Activated CD8-positive, alpha-beta T cell treated with anti-CD3 and anti-CD28 coated beads, Interleukin-2, amount 10 ng/mL, durations not matched to agents 7 days and 5 days (primary cell): ENCODE results near the gene AXDND1. TPM values are rescaled to one million over a fixed set of nuclear protein-coding genes. Genes with fewer than 3 reads are reported as not detected.

ENCODE experiments used
- ATAC-seq: fragments of 150-1000 bp; cut with Tn5 transposase; one replicate; pipeline ENCODE4 v1.10.0; 2021; ENCODE audit warnings: moderate library complexity
- CTCF ChIA-PET: fragments of 350-600 bp; sonication (Branson Sonifier 250); formaldehyde crosslinking; loops from one replicate; lab custom pipeline; 2021; ENCODE audit warnings: antibody characterized with exemption; lab: Charles Lee
- POLR2A ChIA-PET: fragments of 350-600 bp; sonication (Branson Sonifier 250); formaldehyde crosslinking; loops from one replicate; lab custom pipeline; 2021; ENCODE audit warnings: antibody characterized with exemption; lab: Charles Lee
- DNase-seq: peaks from one replicate; pipeline ENCODE4 v3.0.0-alpha.2; 2020
- H3K27ac Mint-ChIP-seq: one replicate; pipeline ENCODE4 v1.8.0; 2021; ENCODE audit warnings: mild to moderate bottlenecking, mixed read lengths
- H3K27me3 Mint-ChIP-seq: one replicate; pipeline ENCODE4 v1.8.0; 2021; ENCODE audit warnings: low read depth, mixed read lengths
- H3K36me3 Mint-ChIP-seq: one replicate; pipeline ENCODE4 v1.8.0; 2021; ENCODE audit warnings: low read depth, mixed read lengths
- H3K4me1 Mint-ChIP-seq: one replicate; pipeline ENCODE4 v1.8.0; 2021; ENCODE audit warnings: low read depth, mixed read lengths
- H3K4me3 Mint-ChIP-seq: one replicate; pipeline ENCODE4 v1.8.0; 2021; ENCODE audit warnings: mild to moderate bottlenecking, mixed read lengths
- H3K9me3 Mint-ChIP-seq: one replicate; pipeline ENCODE4 v1.8.0; 2022; ENCODE audit warnings: mixed read lengths; ENCODE audit not compliant: insufficient read depth
- total RNA-seq, 2 experiments: library from RNA; stranded (reverse); gene quantifications; one replicate each; pipeline ENCODE4 v1.2.3, GENCODE V29; 2021

The AXDND1 gene
- total RNA-seq, 2 experiments from 2014 or later, result 1.4 TPM

DNA sequence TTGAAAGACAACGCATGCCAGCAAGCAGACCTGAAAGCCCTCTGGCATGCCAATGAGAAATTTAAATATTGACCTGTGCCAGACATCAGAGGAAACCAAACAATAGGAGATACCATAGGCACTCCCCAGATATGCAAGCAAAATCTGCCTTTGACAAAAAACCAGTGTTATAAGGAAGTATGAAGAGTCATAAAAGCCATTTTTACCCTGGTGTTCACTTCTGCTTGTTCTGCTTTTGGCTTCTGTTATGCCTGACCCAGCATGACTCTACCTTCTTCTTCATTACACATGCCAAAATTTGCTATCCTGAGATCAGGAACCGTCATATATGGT lies 183.6 kb downstream of the AXDND1 start:
- DNase-seq (no peak), ATAC-seq (no peak)
- no peaks in the 10 kb centered on the region for H3K9me3 Mint-ChIP-seq
- POLR2A ChIA-PET, result no interaction called here
- H3K36me3 Mint-ChIP-seq, result no peaks in the 10 kb centered on the region
- CTCF ChIA-PET, result no interaction called here
- no peaks in the 10 kb centered on the region for H3K4me1 Mint-ChIP-seq
- no peak overlapping the region for H3K4me3 Mint-ChIP-seq
- H3K27me3 Mint-ChIP-seq, result no peaks in the 10 kb centered on the region
- H3K27ac Mint-ChIP-seq, result no peak overlapping the region

- no peak for ATAC-seq
- POLR2A ChIA-PET, result no interaction called here
- H3K36me3 Mint-ChIP-seq, result no peaks in the 10 kb centered on the region
Observed at GRCh38 chr1:179550746-179551682, 185.2 kb downstream of the AXDND1 start.

DNA sequence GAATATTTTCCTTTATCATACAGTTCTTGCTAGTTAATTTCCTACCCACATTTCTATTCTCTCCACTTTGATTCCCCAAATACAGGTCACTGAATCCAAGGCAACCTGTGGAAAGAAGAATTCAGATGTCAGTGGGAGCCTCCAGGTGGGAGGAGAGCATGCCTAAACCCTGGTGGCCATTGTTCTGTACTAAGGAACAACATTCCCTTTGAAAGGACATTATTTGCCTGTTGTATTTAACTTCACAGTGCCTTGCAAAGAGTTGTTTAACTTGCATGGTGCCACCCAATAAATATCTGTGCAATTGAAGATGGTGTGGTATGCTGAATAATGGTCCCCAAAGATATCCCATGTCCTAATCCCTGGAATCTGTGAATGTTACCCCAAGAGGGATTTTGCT lies 188.7 kb downstream of the AXDND1 start:
- ATAC-seq (no peak), DNase-seq (no peak)
- POLR2A ChIA-PET, result no interaction called here
- no peaks in the 10 kb centered on the region for H3K36me3 Mint-ChIP-seq
- H3K27me3 Mint-ChIP-seq, result peaks cover 2% of the 10 kb centered on the region
- H3K4me1 Mint-ChIP-seq, result no peaks in the 10 kb centered on the region
- no peak overlapping the region for H3K27ac Mint-ChIP-seq
- no peaks in the 10 kb centered on the region for H3K9me3 Mint-ChIP-seq
- CTCF ChIA-PET, result no interaction called here
- no peak overlapping the region for H3K4me3 Mint-ChIP-seq

More at GRCh38 chr1:179550746-179551682, 185.2 kb downstream of the AXDND1 start:
- H3K4me1 Mint-ChIP-seq, result no peaks in the 10 kb centered on the region
- no peak overlapping the region for H3K4me3 Mint-ChIP-seq
- CTCF ChIA-PET, result no interaction called here
- no peaks in the 10 kb centered on the region for H3K27me3 Mint-ChIP-seq
- no peak for DNase-seq
- H3K9me3 Mint-ChIP-seq, result no peaks in the 10 kb centered on the region
- no peak overlapping the region for H3K27ac Mint-ChIP-seq

DNA sequence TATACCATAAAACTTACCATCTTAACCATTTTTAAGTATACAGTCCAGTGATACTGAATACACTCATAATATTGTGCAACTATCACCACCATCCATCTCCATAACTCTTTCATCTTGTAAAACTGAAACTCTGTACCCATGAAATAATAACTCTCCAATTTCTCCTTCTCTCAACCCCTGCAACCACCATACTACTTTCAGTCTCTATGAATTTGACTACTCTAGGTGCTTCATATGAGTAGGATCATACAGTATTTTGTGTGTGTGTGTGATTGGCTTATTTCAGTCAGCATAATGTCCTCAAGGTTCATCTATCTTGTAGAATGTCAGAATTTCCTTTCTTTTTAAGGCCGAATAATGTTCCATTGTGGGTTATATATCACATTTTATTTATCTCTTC lies 192.3 kb downstream of the AXDND1 start:
- Mint-ChIP-seq H3K4me1 (no peaks in the 10 kb centered on the region), H3K9me3 (no peaks in the 10 kb centered on the region), H3K27ac (no peak overlapping the region), H3K27me3 (peaks cover 2% of the 10 kb centered on the region), H3K36me3 (no peaks in the 10 kb centered on the region), H3K4me3 (no peak overlapping the region)
- ATAC-seq (no peak), DNase-seq (no peak)
- CTCF ChIA-PET, result no interaction called here
- POLR2A ChIA-PET, result no interaction called here

- H3K9me3 Mint-ChIP-seq, result no peaks in the 10 kb centered on the region
- no peaks in the 10 kb centered on the region for H3K36me3 Mint-ChIP-seq
- H3K27ac Mint-ChIP-seq, result no peak within 1 kb of the TSS
- POLR2A ChIA-PET, result no interaction called here
- peaks cover 2% of the 10 kb centered on the region for H3K4me1 Mint-ChIP-seq
- no peak within 1 kb of the TSS for H3K4me3 Mint-ChIP-seq
- CTCF ChIA-PET, result no interaction called here
- DNase-seq (no peak), ATAC-seq (no peak)
- peaks cover 36% of the 10 kb centered on the region for H3K27me3 Mint-ChIP-seq
Observed at GRCh38 chr1:179575497-179576314, 209.9 kb downstream of the AXDND1 start, which contains the start of gene NPHS2. Gene NPHS2 (minus strand): TSS chr1:179575948. CDS start chr1:179575864, 84 bp downstream.

GRCh38 chr1:179576509-179576908 lies 210.7 kb downstream of the AXDND1 start:
- no peaks in the 10 kb centered on the region for H3K9me3 Mint-ChIP-seq
- ChIA-PET CTCF (no interaction called here), POLR2A (no interaction called here)
- no peak for DNase-seq
- H3K4me3 Mint-ChIP-seq, result no peak overlapping the region
- H3K36me3 Mint-ChIP-seq, result no peaks in the 10 kb centered on the region
- H3K4me1 Mint-ChIP-seq, result peaks cover 2% of the 10 kb centered on the region
- ATAC-seq, result no peak
- peaks cover 36% of the 10 kb centered on the region for H3K27me3 Mint-ChIP-seq
- H3K27ac Mint-ChIP-seq, result no peak overlapping the region

DNA sequence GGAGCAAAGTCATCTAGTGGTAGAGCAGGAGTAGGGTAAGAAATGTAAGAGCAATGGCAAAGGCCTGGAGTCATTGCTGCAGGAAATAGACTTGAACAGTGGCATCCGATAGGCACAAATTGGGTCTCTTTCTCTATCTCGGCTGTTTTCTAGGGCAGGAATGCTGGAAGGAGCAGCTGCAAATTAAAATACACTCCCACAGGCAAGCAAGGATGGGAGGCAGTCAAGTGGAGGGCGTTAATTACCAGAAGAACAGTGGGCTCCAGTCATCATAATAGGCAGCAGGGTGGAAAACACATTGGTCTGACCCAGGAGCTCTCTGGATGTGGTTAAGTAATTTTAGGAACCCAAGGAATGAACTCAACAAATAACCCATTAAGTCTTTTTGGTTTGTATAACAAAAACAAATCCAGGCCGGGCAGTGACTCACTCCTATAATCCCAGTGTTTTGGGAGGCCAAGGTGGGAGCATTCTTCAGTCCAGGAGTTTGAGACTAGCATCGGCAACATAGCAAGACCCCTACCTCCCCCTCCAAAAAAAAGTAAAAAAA lies 218.1 kb downstream of the AXDND1 start:
- Mint-ChIP-seq H3K27me3 (peaks cover 34% of the 10 kb centered on the region), H3K27ac (no peak overlapping the region), H3K4me3 (no peak overlapping the region), H3K4me1 (no peaks in the 10 kb centered on the region), H3K36me3 (no peaks in the 10 kb centered on the region), H3K9me3 (no peaks in the 10 kb centered on the region)
- DNase-seq, result no peak
- ChIA-PET CTCF (no interaction called here), POLR2A (no interaction called here)
- no peak for ATAC-seq

DNA sequence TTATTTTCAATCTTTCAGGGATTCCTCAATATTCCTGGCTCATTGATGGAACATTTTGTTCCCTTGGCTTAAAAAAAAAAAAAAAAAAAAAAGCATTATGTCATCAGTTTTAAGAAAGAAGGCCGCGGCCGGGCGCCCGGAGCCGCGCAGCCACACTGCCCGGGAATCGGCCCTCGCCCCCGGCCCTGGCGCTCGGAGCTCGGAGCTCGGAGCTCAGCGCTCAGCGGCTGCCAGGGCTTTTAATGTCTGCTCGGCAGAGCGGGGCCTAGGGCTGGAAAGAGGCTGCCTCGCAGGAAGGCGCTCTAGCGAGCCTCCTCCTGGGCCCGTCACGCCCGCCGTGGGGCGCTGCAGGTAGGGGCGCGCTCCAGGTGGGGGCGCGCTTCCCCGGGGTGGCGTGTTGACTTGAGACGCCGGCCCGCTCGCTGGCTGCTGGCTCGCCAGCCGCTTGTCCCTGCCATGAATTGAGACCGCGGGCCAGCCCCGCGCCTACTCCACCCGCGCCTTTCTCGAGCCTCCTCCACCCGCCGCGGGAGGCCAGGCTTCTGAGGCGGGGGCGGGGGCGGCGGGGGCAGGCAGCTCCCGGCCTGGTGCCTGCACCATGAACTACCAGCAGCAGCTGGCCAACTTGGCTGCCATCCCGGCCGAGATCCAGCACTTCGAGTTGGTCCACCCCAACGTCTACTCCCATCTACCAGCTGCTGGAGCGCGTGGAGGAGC lies 220.5 kb downstream of the AXDND1 start:
- Mint-ChIP-seq H3K9me3 (no peaks in the 10 kb centered on the region), H3K4me1 (no peaks in the 10 kb centered on the region), H3K4me3 (no peak overlapping the region), H3K27ac (no peak overlapping the region), H3K27me3 (peaks cover 41% of the 10 kb centered on the region), H3K36me3 (no peaks in the 10 kb centered on the region)
- ATAC-seq (no peak), DNase-seq (no peak)
- CTCF ChIA-PET, result interaction anchor here (1.2 kb wide), 1 partner anchor 14 kb away, joined by 3 read pairs; no protein-coding TSS in a partner anchor
- POLR2A ChIA-PET, result no interaction called here

DNA sequence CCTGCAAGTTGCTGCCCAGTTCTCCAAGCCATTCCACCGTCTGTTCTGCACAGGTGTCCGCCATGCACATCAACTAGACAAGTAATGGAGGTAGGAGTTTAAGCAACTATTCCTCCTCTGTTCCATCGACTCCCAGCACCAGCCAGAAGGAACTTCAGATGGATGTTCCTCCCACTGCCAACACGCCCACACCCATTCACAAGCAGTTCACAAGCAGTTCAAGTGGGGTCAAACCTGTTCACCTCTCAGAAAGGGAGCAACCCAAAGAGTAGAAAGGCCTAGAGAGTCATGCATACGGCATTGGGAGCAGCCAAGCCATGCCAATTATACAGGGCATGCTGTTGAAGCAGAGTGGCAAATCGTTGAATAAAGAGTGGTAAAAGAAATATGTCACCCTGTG lies 221.6 kb downstream of the AXDND1 start:
- H3K36me3 Mint-ChIP-seq, result no peaks in the 10 kb centered on the region
- H3K4me1 Mint-ChIP-seq, result no peaks in the 10 kb centered on the region
- DNase-seq (no peak), ATAC-seq (no peak)
- ChIA-PET POLR2A (no interaction called here), CTCF (no interaction called here)
- H3K27ac Mint-ChIP-seq, result no peak overlapping the region
- peaks cover 41% of the 10 kb centered on the region for H3K27me3 Mint-ChIP-seq
- no peak overlapping the region for H3K4me3 Mint-ChIP-seq
- H3K9me3 Mint-ChIP-seq, result no peaks in the 10 kb centered on the region

DNA sequence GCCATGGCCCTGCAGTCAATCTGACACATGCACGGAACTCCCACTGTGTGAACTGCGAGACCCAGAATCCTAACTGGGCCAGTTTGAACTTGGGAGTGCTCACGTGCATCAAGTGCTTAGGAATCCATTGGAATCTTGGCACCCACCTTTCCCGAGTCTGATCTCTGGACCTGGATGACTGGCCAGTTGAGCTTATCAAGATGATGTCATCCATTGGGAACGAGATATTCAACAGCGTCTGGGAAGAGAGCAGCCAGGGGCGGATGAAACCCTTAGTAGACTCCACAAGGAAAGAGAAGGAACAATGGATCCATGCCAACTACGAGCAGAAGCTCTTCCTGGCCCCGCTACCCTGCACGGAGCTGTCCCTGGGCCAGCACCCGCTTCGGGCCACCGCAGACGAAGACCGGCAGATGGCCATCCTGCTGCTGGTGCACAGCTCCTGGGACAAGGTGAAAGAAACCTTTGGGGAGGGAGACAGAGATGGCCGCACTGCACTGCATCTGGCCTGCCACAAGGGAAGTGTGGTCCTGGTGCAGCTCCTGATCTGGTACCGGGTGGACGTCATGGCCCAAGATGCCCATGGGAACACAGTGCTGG lies 222.8 kb downstream of the AXDND1 start:
- DNase-seq (no peak), ATAC-seq (no peak)
- no peaks in the 10 kb centered on the region for H3K36me3 Mint-ChIP-seq
- no peak overlapping the region for H3K4me3 Mint-ChIP-seq
- no peaks in the 10 kb centered on the region for H3K4me1 Mint-ChIP-seq
- no peaks in the 10 kb centered on the region for H3K9me3 Mint-ChIP-seq
- CTCF ChIA-PET, result no interaction called here
- POLR2A ChIA-PET, result no interaction called here
- H3K27me3 Mint-ChIP-seq, result peaks cover 43% of the 10 kb centered on the region
- H3K27ac Mint-ChIP-seq, result no peak overlapping the region

DNA sequence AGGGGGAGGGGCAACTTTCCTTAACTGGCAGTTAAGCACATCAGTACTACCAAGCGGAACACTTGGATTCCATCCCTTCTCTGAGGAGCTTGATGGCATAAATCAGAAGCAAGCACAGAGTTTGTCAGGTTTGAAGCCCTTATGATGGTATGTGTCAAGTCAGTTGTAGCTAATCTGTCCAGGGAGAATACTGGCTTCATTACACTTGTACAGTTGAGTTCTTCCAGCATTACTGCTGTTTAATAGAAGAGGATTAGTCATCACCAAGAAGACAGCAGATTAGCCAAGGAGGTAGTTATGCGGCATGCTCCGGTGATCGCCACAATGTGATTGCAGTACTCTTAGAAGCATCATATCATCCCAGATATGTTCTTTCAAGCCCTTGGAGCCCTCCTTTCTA lies 223.7 kb downstream of the AXDND1 start:
- Mint-ChIP-seq H3K27ac (no peak overlapping the region), H3K9me3 (no peaks in the 10 kb centered on the region)
- CTCF ChIA-PET, result no interaction called here

More for the DNA sequence above, 223.7 kb downstream of the AXDND1 start:
- POLR2A ChIA-PET, result no interaction called here
- H3K36me3 Mint-ChIP-seq, result no peaks in the 10 kb centered on the region
- H3K4me3 Mint-ChIP-seq, result no peak overlapping the region
- DNase-seq (no peak), ATAC-seq (no peak)
- no peaks in the 10 kb centered on the region for H3K4me1 Mint-ChIP-seq
- H3K27me3 Mint-ChIP-seq, result peaks cover 42% of the 10 kb centered on the region
